NCI-H2107 treated with DMSO at 0.1 percent for 48 hours (cell line): ENCODE data around the gene CYB5B.
A peak's percentile ranks its signal among the peaks of the same experiment; 100 is the strongest.

ENCODE experiments used
- DNase-seq: peaks from one replicate; lab custom pipeline; 2025; ENCODE audit not compliant: unreplicated experiment; lab: John Stamatoyannopoulos, UW

Gene CYB5B

DNA sequence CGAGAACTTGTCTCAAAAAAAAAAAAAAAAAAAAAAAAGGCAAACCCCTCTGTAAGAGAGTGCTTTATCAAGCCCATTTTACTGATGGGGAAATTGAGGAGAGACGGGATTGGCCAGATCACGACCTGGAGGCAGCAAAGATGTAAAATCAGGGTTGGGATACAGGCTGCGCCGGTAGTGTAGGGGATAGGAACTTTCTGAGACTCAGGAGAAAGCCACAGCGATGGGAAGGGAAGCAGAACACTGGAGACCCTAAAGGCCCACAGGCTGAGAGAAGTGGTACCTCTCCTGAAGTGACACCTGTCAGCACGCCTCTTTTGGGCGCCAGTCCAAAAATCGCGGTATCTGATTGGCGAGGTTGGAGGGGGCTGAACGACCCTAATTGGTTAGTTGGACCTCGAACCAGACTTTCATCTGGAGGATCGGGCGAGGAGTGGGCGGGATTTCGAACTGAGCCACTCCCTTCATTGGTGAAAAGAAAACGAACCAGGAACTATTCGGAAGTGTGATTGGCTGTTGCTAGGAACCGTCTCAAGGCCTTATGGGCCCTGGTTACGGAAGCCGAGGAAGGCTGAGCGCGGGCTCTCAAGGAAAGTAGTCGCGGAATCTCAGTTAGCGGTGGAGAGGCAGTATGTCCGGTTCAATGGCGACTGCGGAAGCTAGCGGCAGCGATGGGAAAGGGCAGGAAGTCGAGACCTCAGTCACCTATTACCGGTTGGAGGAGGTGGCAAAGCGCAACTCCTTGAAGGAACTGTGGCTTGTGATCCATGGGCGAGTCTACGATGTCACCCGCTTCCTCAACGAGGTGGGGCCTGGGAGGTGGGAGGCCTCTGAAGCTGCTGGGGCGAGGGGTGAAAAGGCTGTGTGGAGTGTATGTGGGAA is at the start of gene CYB5B:
Gene CYB5B, plus strand, starts transcription at position 567 of the 882 bp plus-strand sequence. Its CDS starts 65 bp downstream, at position 632.
- peak; percentile 99 for DNase-seq

DNA sequence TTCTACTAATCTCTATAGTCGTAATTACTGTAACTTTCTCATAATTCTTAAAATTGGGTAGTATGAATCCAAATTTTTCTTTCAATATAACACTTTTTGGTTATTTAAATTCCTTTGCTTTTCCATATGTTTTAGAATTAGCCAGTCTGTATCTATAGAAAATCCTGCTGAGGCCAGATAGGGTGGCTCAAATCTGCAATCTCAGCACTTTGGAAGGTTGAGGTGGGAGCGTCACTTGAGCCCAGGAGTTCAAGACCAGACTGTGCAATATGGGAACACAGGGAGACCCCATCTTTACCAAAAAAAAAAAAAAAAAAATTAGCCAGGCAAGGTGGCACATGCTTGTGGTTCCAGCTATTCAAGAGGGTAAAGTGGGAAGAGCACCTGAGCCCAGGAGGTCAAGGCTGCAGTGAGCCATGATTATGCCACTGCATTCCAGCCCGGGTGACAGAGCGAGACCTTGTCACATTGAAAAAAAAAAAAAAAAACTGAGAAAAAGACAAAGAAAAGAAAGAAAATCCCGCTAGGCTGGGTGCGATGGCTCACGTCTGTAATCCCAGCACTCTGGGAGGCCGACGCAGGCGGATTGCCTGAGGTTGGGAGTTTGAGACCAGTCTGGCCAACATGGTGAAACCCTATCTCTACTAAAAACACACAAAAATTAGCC is 47.9 kb upstream of the CYB5B start:
- DNase-seq = no peak

DNA sequence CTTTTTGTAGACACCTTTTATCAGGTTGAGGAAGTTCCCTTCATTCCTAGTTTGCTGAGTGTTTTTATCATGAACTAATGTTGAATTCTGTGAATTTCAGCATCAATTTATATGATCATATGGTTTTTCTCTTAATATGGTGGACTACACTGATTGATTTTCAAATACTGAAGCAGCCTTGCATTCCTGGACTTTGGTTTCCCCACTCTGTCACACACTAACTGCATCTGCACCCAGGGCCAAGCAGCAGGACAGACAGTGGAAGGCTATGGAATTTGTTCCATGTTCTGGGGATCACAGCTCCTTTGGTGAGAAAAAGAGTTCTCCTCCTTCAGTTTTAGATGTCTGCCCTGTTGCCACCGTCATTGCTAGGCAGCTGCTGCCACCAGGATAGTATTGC is 46.4 kb upstream of the CYB5B start:
- DNase-seq = no peak

GRCh38 chr16:69378760-69379159 is 45.7 kb upstream of the CYB5B start:
- no peak for DNase-seq

DNA sequence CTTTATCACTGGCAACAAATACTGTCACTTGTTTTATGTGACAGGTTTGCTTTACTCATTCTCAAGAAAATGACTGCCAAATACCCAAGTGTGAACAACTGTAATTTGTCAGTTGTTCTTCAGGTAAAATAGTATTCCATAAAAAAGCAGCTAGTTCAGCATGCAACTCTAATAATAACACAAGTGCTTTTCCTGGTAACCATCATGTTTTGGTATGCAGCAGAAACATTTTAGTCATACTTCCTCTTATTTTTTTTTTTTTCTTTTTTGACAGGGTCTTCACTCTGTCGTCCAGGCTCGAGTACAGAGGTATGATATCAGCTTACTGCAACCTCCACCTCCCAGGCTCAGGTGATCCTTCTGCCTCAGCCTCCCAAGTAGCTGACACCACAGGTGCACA is 43.2 kb upstream of the CYB5B start:
- DNase-seq = no peak

- no peak for DNase-seq
These were observed 42.0 kb upstream of the CYB5B start for GRCh38 chr16:69382421-69382820.

GRCh38 chr16:69384974-69385373 is 39.4 kb upstream of the CYB5B start:
- DNase-seq = no peak

DNA sequence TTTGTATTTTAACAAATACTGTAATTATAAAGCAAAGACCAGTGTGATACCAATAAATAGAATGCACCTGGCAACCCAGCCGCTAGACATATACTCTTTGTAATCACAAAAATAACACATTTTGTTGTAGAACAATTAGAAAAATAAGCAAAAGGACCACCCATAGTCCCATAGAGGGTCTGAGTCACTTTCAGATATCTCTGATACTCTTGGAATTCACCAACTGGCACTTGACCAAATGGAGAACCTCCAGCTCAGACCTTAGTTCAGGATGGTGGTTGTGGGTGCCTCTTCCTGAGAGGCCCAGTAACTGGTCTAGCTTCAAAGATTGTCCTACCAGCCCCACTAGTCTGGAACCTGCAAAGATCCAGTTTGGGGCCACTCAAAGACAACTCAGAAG is 37.8 kb upstream of the CYB5B start:
- no peak for DNase-seq

DNA sequence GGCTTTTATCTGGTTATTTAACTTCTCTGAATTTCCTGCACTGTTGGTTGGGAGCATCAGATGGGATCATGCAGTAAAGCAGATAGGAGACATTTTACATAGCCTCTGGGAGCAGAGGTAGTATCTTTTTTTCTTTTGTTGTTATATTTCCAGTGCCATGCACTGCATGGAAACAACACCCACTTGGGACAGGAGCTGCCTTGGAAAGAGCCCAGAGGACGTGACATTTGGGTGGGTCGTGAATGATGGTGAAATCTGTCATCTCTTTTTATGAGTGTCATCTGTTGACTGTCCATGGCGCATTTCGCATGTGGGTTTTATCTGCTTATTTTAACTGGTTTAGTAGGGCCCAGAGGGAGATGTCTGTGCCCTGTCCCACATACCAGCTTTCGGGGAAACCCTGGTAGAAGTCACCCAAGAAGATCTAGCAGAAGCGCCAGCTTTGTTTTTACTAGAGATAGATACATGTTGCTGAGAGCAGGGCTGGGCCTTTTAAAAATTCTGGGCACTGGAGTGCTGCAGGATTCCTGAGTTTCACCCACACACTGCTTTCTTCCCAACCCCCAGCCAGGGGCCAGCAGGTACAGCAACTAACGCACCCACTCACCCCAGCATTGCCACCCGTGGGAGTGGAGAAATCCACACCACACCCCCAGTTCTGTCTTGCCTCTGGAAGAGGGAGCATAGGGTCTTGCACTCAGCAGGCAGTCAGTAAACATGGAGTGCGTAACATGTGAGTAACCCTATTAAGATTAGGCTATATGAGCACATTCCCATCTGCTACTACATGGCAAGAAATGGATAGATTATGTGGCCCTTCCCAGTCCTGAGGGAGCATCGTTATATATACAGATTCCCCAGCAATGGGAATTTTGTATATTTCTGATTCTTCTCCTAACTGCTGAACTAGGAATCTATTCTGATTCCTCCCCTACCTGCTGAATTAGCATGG is 30.2 kb upstream of the CYB5B start:
- no peak for DNase-seq

- DNase-seq = no peak
These were observed 28.6 kb upstream of the CYB5B start for GRCh38 chr16:69395859-69396186.

DNA sequence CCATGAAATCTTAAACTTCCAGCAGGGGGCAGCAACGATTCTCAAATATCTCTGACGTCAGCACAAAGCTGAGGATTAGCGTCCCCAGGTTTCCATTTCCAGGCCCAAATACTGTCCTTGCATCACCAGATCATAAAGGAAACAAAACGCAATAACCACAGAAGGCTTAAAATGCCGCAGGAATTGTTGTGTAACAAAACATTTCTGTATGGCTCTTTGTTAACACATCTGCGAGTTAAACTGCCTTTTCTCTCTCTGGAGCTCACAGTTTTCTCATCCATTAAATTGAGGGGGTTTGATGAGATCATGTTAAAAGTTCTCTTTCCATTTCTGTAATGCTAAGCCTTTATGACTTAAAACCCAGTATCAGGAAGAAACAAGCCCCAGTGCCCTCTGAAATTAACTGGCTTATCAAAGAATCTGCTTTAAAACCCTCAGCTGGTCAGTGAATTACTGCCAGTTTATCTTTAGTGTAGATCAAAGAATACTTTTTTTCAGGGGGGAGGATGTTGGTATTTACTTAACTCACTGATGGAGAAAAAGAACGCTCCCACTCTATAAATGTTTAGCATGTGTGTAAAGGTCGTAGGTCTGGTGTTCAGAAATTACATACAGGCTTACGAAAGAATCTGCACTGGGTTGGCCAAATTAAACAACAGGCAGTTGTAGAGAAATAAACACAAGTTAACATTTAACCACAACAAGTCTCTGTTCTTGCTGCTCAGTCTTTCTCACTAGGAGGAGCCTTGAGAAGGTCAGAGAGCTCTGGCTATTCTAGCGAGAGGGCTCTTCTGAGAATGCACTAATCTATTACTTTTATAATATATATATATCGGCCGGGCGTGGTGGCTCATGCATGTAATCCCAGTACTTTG is 28.0 kb upstream of the CYB5B start:
- peak; percentile 88 for DNase-seq

DNA sequence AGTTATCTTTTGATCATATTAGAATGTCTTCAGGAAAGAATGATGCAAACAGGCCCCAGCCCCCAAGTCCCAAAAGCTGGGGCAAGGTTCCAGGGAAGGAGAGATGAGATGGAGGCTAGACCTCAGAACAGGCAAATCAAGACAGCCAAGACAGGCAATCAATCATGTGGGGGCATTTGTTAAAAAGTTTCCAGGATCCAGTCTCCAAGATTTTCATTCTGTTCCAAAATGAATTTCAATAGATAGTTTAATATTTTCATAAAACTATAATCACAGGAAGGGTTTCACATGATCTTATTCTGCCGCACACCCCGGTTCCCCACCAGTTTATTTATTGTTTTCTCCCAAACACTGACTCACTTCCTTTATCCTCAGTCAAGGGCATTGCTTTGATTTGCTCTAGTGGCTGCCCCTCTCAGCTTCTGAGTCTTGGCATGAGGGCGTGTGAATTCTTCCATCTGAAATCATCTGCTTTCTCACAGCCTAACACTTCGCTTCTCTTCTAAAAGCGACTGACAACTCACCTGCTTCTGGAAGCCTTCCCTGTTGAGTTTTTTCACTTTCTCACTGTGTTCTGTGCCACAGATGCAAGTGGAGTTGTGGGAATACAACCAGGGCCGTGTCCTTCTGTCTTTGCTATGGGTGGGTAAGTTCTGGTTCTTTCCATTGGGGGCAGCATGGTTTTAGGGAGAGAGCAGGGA is 26.4 kb upstream of the CYB5B start:
- DNase-seq = peak; percentile 11

GRCh38 chr16:69399361-69399760 is 25.1 kb upstream of the CYB5B start:
- DNase-seq = no peak

DNA sequence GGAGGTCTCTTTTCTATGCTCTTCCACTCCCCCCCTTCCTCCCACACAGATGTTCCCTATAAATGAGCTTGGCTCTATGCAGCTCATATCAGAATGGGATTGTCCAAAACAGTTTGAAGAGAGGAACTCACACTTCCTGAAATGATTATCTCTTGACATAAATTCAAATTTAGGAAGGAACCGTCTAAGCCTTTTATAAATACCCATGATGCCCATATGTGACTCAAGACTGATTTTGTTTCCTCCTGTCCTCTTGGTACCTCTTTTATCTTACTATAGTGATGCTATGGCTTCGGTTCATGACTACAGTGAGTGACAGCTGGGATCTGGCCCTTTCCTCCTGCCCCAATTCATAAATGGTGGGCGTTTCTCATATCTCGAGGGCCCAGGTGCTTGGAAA is 22.0 kb upstream of the CYB5B start:
- no peak for DNase-seq

DNA sequence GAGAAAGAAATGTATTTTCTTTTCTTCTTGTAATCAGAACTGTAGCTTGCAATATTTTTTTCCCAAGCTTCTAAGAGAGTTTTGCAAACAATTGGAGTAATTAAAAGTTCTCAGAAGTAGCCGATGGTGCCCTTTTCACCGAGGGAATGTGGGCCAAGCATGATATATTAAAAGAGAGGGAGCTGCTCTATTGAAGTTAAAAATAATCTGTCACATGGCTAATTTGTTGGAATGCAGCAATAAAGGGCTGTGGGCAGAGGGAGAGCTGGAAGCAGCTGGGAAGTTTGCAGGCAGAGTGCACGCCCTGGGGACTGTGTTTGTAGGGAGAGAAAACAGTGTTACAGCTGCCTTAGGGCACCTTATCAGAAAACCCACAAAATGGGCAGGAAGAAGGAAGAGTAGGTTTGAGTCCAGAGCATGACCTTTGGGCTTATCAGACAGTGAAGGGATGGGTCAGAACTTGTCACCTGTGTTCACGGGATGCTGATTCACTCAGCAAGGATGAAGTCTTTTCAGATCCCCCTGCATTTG is 20.1 kb upstream of the CYB5B start:
- peak; percentile 29 for DNase-seq

DNA sequence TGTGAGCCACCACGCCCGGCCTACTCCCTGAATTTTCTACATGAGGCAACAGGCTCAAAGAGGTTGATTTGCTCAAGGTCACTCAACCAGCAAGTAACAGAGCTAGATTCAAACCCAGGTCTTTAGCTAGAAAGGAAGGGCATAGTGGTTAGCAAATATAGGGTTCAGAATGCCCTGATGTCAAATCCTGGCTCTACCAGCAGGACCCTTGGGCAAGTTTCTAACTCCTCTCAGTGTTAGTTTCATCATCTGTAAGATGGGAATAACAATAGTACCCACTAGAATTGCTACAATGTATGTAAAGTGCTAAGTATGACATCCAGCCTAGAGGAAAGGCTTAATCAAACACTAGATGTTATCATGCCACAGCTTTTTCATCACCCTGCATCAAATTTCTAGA is 19.1 kb upstream of the CYB5B start:
- no peak for DNase-seq

DNA sequence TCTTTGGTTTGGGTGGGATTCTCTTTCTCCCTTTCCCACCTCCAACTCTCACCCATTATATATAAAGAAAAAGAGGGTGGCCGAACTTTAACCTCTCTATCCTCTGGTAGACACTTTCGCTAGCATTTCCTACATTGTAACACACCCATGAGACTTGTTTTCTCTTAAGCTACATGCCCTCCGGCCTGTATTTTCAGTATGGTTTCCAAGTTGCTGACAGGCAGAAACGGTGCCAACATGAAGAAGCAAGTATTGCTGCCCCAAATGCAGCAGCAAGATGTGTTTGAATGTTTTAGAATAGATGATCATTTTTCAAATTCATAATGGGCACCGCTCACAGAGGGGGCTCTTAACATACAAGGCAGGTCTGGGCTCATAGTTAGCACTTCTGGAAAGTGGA is 18.7 kb upstream of the CYB5B start:
- no peak for DNase-seq

DNA sequence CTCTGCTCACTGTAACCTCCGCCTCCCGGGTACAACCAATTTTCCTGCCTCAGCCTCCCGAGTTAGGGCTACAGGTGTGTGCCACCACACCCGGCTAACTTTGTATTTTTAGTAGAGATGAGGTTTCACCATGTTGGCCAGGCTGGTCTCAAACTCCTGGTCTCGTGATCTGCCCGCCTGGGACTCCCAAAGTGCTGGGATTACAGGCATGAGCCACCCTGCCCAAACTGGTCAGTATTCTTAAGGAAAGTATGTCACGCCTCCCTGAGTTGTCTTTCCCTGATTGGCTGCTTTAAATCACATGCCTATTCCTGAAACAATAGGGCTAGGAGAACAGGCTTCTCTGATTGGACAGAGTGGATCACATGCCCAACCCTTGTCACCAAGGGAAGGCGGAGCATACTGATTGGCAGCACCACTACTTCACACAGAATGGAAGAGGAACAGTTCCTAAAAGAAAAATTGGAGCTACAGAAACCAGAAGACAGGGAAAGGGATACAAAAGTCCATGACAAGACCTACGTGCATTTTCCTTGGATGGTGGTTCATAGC is 17.6 kb upstream of the CYB5B start:
- no peak for DNase-seq

DNA sequence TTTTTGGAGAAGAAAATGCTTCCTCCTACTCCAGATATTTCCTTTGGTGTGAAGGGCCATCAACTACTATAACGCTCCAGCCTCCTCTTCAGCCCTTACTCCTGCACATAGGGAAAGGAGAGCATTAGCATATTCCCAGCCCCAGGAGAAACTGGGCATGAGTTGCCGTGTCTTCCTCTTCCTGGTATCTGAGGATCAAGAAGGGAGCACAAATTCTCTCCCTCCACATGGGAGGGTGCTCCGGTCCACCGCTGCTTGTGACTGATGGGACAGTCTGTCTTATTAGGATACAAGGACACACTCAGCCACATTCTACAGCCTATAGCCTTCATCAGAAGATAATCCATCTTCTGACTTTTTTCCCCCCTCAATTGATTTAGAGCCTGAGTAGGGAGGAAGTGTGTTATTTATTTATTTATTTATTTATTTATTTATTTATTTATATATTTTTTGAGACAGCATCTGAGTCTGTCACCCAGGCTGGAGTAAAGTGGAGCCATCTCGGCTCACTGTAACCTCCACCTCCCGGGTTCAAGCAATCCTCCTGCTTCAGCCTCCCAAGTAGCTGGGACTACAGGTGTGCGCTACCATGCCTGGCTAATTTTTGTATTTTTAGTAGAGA is 16.6 kb upstream of the CYB5B start:
- no peak for DNase-seq
